HEK293 (cell line): ENCODE data around the gene PHF21A.

Experiments
- CTCF ChIA-PET: fragments of 350-600 bp; formaldehyde crosslinking; extraction: SDS; loops from one replicate; lab custom pipeline; 2021; ENCODE audit warnings: antibody characterized with exemption; lab: Yijun Ruan, JAX
- POLR2A ChIA-PET: fragments of 300-600 bp; formaldehyde crosslinking; extraction: SDS; loops from one replicate; lab custom pipeline; 2020; ENCODE audit warnings: antibody characterized with exemption, inconsistent platforms; lab: Yijun Ruan, JAX
- H3K27ac ChIP-seq: fragments of 200-500 bp; sonication (Bioruptor generic); 2 replicates; pipeline ENCODE4 v1.5.1; 2014; ENCODE audit warnings: low read depth, low read length, control low read depth, inconsistent platforms; ENCODE audit errors: extremely low read depth
- H3K36me3 ChIP-seq, 2 experiments: fragments of 200-500 bp in 1 of 2; sonication (Bioruptor generic) in 1 of 2; 1 replicate in 1 of 2; 2 replicates in 1 of 2; pipeline ENCODE4 v1.5.1; 2014 to 2017; ENCODE audit warnings: inconsistent platforms in 2 of 2, low read length in 2 of 2; ENCODE audit not compliant: control insufficient read depth in 2 of 2, insufficient read depth in 1 of 2
- H3K4me1 ChIP-seq: fragments of 200-500 bp; sonication (Bioruptor generic); 2 replicates; pipeline ENCODE4 v1.5.1; 2014; ENCODE audit warnings: mild to moderate bottlenecking, low read length, inconsistent platforms; ENCODE audit not compliant: control insufficient read depth, insufficient read depth
- H3K4me3 ChIP-seq: 2 replicates; pipeline ENCODE4 v1.5.1; 2011; ENCODE audit warnings: low read depth, mild to moderate bottlenecking, control low read depth, low read length, moderate library complexity
- H3K9me3 ChIP-seq: fragments of 200-500 bp; sonication (Bioruptor generic); 2 replicates; pipeline ENCODE4 v1.5.1; 2014; ENCODE audit warnings: low read depth, low read length, inconsistent platforms; ENCODE audit not compliant: control insufficient read depth, insufficient read depth
- EGR2 ChIP-seq: fragments of 450-650 bp; formaldehyde crosslinking; IDR thresholded peaks from 2 replicates; pipeline ENCODE4 v1.5.1; 2016; ENCODE audit warnings: low read depth, missing biosample characterization, missing genetic modification characterization
- GFI1B ChIP-seq: fragments of 450-650 bp; formaldehyde crosslinking; IDR thresholded peaks from 2 replicates; pipeline ENCODE4 v1.5.1; 2016; ENCODE audit warnings: missing biosample characterization, missing genetic modification characterization
- GLI4 ChIP-seq: fragments of 450-650 bp; formaldehyde crosslinking; IDR thresholded peaks from 2 replicates; pipeline ENCODE4 v1.5.1; 2016; ENCODE audit warnings: missing biosample characterization, missing genetic modification characterization
- GLIS2 ChIP-seq: fragments of 450-650 bp; formaldehyde crosslinking; IDR thresholded peaks from 2 replicates; pipeline ENCODE4 v1.5.1; 2016; ENCODE audit warnings: missing biosample characterization, missing genetic modification characterization
- SP2 ChIP-seq: fragments of 450-650 bp; formaldehyde crosslinking; IDR thresholded peaks from 2 replicates; pipeline ENCODE4 v1.5.1; 2016; ENCODE audit warnings: missing biosample characterization, missing genetic modification characterization
- TSHZ1 ChIP-seq: fragments of 450-650 bp; formaldehyde crosslinking; IDR thresholded peaks from 2 replicates; pipeline ENCODE4 v1.5.1; 2016; ENCODE audit warnings: missing biosample characterization, missing genetic modification characterization, borderline replicate concordance
- WT1 ChIP-seq: fragments of 450-650 bp; formaldehyde crosslinking; IDR thresholded peaks from 2 replicates; pipeline ENCODE4 v1.5.1; 2016; ENCODE audit warnings: missing biosample characterization, missing genetic modification characterization
- ZFHX2 ChIP-seq: fragments of 450-650 bp; formaldehyde crosslinking; conservative IDR thresholded peaks from 2 replicates; pipeline ENCODE4 v1.5.1; 2016; ENCODE audit warnings: missing biosample characterization, missing genetic modification characterization
- ZNF148 ChIP-seq: fragments of 450-650 bp; formaldehyde crosslinking; IDR thresholded peaks from 2 replicates; pipeline ENCODE4 v1.5.0; 2017; ENCODE audit warnings: missing biosample characterization, missing genetic modification characterization, borderline replicate concordance
- ZNF175 ChIP-seq: fragments of 450-650 bp; formaldehyde crosslinking; IDR thresholded peaks from 2 replicates; pipeline ENCODE4 v1.5.1; 2016; ENCODE audit warnings: missing biosample characterization, missing genetic modification characterization
- ZNF37A ChIP-seq: fragments of 450-650 bp; IDR thresholded peaks from 2 replicates; pipeline ENCODE4 v1.5.1; 2018; ENCODE audit warnings: missing biosample characterization, missing genetic modification characterization
- ZNF394 ChIP-seq: fragments of 450-650 bp; formaldehyde crosslinking; IDR thresholded peaks from 2 replicates; pipeline ENCODE4 v1.5.1; 2016; ENCODE audit warnings: missing biosample characterization, missing genetic modification characterization, mild to moderate bottlenecking, moderate library complexity, borderline replicate concordance
- ZNF404 ChIP-seq: fragments of 450-650 bp; formaldehyde crosslinking; IDR thresholded peaks from 2 replicates; pipeline ENCODE4 v1.5.1; 2017; ENCODE audit warnings: missing biosample characterization, missing genetic modification characterization
- ZNF423 ChIP-seq: fragments of 450-650 bp; formaldehyde crosslinking; IDR thresholded peaks from 2 replicates; pipeline ENCODE4 v1.5.1; 2016; ENCODE audit warnings: missing biosample characterization, missing genetic modification characterization
- ZNF548 ChIP-seq: fragments of 450-650 bp; formaldehyde crosslinking; IDR thresholded peaks from 2 replicates; pipeline ENCODE4 v1.5.1; 2016; ENCODE audit warnings: missing biosample characterization, missing genetic modification characterization
- ZNF585B ChIP-seq: fragments of 450-650 bp; formaldehyde crosslinking; IDR thresholded peaks from 2 replicates; pipeline ENCODE4 v1.5.1; 2016; ENCODE audit warnings: missing biosample characterization, missing genetic modification characterization
- ZNF600 ChIP-seq: fragments of 450-650 bp; formaldehyde crosslinking; IDR thresholded peaks from 2 replicates; pipeline ENCODE4 v1.5.1; 2016; ENCODE audit warnings: missing biosample characterization, missing genetic modification characterization
- ZNF610 ChIP-seq: fragments of 450-650 bp; formaldehyde crosslinking; IDR thresholded peaks from 2 replicates; pipeline ENCODE4 v1.5.1; 2016; ENCODE audit warnings: missing biosample characterization, missing genetic modification characterization, borderline replicate concordance
- ZNF692 ChIP-seq: fragments of 450-650 bp; formaldehyde crosslinking; IDR thresholded peaks from 2 replicates; pipeline ENCODE4 v1.5.1; 2016; ENCODE audit warnings: missing biosample characterization, missing genetic modification characterization
- ZNF843 ChIP-seq: fragments of 450-650 bp; formaldehyde crosslinking; IDR thresholded peaks from 2 replicates; pipeline ENCODE4 v1.5.1; 2016; ENCODE audit warnings: missing biosample characterization, missing genetic modification characterization
- TF ChIP-seq, protein P1 (sequence below): fragments of 450-650 bp; formaldehyde crosslinking; IDR thresholded peaks from 2 replicates; pipeline ENCODE4 v1.5.1; 2016; ENCODE audit warnings: missing biosample characterization, missing genetic modification characterization

The PHF21A gene

GRCh38 chr11:46170797-46171196 is 49.5 kb upstream of the PHF21A start:
- ChIA-PET CTCF (interaction anchor here (0.6 kb wide), 1 partner anchor 298 kb away, joined by 4 read pairs; no protein-coding TSS in a partner anchor), POLR2A (no interaction called here)
- no peak overlapping the region for H3K4me3 ChIP-seq
- no peaks in the 10 kb centered on the region for H3K4me1 ChIP-seq
- no peak overlapping the region for H3K27ac ChIP-seq
- H3K36me3 ChIP-seq: no peaks in the 10 kb centered on the region
- H3K9me3 ChIP-seq: no peaks in the 10 kb centered on the region
- TF ChIP-seq ZNF610 (tag by site-specific recombination) (no peak), GLI4 (tag by site-specific recombination) (no peak), ZNF148 (tag by site-specific recombination) (no peak)

DNA sequence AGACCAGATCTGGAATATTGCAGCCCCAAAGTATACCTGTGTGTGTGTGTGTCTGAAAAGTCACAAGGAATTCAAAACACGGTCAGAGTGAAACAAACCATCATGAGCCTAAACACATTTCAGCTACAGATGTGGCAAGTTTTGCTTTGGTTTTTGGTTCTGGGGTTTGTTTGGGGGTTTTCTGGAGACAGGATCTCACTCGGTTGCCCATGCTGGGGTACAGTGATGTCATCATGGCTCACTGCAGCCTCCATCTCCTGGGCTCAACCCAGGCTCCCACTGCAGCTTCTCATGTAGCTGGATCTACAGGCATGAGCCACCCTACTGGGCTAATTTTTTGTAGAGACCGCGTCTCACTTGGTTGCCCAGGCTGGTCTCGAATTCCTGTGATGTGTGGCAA is 41.4 kb upstream of the PHF21A start:
- ChIA-PET CTCF (interaction anchor here (0.6 kb wide), 1 partner anchor 12 kb away, joined by 3 read pairs; no protein-coding TSS in a partner anchor), POLR2A (no interaction called here)
- H3K4me1 ChIP-seq: no peaks in the 10 kb centered on the region
- no peak overlapping the region for H3K27ac ChIP-seq
- no peaks in the 10 kb centered on the region for H3K36me3 ChIP-seq
- TF ChIP-seq ZNF394: no peak
- TF ChIP-seq WT1 (tag by site-specific recombination): no peak
- no peak for TF ChIP-seq ZNF600 (tag by site-specific recombination)
- no peak for TF ChIP-seq GFI1B
- no peak for TF ChIP-seq GLIS2
- no peak for TF ChIP-seq ZNF548 (tag by site-specific recombination)
- no peak for TF ChIP-seq ZFHX2 (tag by site-specific recombination)
- TF ChIP-seq TSHZ1: no peak
- no peak for TF ChIP-seq ZNF585B (tag by site-specific recombination)
- no peak for TF ChIP-seq ZNF692
- TF ChIP-seq, protein P1, sequence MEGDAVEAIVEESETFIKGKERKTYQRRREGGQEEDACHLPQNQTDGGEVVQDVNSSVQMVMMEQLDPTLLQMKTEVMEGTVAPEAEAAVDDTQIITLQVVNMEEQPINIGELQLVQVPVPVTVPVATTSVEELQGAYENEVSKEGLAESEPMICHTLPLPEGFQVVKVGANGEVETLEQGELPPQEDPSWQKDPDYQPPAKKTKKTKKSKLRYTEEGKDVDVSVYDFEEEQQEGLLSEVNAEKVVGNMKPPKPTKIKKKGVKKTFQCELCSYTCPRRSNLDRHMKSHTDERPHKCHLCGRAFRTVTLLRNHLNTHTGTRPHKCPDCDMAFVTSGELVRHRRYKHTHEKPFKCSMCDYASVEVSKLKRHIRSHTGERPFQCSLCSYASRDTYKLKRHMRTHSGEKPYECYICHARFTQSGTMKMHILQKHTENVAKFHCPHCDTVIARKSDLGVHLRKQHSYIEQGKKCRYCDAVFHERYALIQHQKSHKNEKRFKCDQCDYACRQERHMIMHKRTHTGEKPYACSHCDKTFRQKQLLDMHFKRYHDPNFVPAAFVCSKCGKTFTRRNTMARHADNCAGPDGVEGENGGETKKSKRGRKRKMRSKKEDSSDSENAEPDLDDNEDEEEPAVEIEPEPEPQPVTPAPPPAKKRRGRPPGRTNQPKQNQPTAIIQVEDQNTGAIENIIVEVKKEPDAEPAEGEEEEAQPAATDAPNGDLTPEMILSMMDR (tag by site-specific recombination): no peak
- TF ChIP-seq ZNF423 (tag by site-specific recombination): no peak
- no peak for TF ChIP-seq ZNF175 (tag by site-specific recombination)
- TF ChIP-seq ZNF843 (tag by site-specific recombination): no peak
- no peak for TF ChIP-seq ZNF37A (tag by site-specific recombination)
- TF ChIP-seq ZNF610 (tag by site-specific recombination): no peak
- TF ChIP-seq ZNF404 (tag by site-specific recombination): no peak
- no peak for TF ChIP-seq SP2 (tag by site-specific recombination)
- no peak for TF ChIP-seq EGR2 (tag by site-specific recombination)
- no peak overlapping the region for H3K4me3 ChIP-seq
- H3K9me3 ChIP-seq: no peaks in the 10 kb centered on the region
